ENCODE results near the gene B4GALT7. TPM values are rescaled to one million over a fixed set of nuclear protein-coding genes. Genes with fewer than 3 reads are reported as not detected.
A peak's percentile ranks its signal among the peaks of the same experiment; 100 is the strongest.
"Not testable (repeated sequence)": the region's sequence is repeated elsewhere in the genome, so short reads cannot be mapped to it uniquely, and the experiment has no call there.

B4GALT7 gene
- total RNA-seq, 1 donor, result 26.8 TPM

DNA sequence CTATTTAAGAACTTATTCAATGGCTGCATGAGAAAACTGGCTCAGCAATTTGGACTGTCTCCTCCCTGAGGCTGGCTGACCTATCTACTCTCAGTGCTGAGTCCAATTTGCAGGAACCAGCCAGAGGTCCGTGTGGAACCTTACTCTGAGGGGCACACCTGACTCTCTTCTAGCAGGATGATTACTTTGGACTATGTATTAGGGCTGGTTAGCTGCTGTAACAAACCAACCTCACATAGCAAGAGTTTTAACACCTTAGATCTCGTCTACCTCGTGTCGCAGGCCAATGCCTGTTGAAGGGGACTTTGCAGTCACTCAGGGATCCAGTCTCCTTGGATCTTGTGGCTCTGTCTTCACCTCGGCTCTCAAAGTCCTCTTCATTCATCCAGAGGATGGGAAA is 42.1 kb upstream of the B4GALT7 start:
- DNase-seq (ENCODE audit: insufficient read length, low spot score, missing footprints), result peak; percentile 48
- peaks cover 7% of the 10 kb centered on the region for H3K27me3 ChIP-seq (ENCODE audit: insufficient read depth, low read length)
- no peak overlapping the region for H3K4me3 ChIP-seq (ENCODE audit: insufficient read depth, low read length)
- H3K36me3 ChIP-seq (ENCODE audit: insufficient read depth, low read length), result no peaks in the 10 kb centered on the region
- TF ChIP-seq CTCF (IDR thresholded peaks at IDR 0.05; ENCODE audit: extremely low read depth, low read depth, low read length), result no peak
- peaks cover 8% of the 10 kb centered on the region for H3K4me1 ChIP-seq (ENCODE audit: insufficient read depth, low read length)
- H3K27ac ChIP-seq (ENCODE audit: low read depth, low read length), result no peak overlapping the region
- H3K9me3 ChIP-seq (ENCODE audit: low read depth, low read length), result no peaks in the 10 kb centered on the region
- H3K79me2 ChIP-seq (ENCODE audit: insufficient read depth, low read length), result peaks cover 18% of the 10 kb centered on the region
- H4K20me1 ChIP-seq (ENCODE audit: insufficient read depth, low read length), result peaks cover 8% of the 10 kb centered on the region
- H3K4me2 ChIP-seq (ENCODE audit: insufficient read depth, low read length), result no peak overlapping the region
- no peak overlapping the region for H2AFZ ChIP-seq (ENCODE audit: low read length)

DNA sequence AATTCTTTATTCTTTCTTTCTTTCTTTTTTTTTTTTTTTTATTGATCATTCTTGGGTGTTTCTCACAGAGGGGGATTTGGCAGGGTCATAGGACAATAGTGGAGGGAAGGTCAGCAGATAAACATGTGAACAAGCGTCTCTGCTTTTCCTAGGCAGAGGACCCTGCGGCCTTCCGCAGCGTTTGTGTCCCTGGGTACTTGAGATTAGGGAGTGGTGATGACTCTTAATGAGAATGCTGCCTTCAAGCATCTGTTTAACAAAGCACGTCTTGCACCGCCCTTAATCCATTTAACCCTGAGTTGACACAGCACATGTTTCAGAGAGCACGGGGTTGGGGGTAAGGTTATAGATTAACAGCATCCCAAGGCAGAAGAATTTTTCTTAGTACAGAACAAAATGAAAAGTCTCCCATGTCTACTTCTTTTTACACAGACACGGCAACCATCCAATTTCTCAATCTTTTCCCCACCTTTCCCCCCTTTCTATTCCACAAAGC is 40.4 kb upstream of the B4GALT7 start:
- not testable (repeated sequence) for H2AFZ ChIP-seq (ENCODE audit: low read length); H3K4me3 ChIP-seq (ENCODE audit: insufficient read depth, low read length); H4K20me1 ChIP-seq (ENCODE audit: insufficient read depth, low read length); DNase-seq (ENCODE audit: insufficient read length, low spot score, missing footprints); H3K4me1 ChIP-seq (ENCODE audit: insufficient read depth, low read length); H3K27ac ChIP-seq (ENCODE audit: low read depth, low read length); H3K4me2 ChIP-seq (ENCODE audit: insufficient read depth, low read length); H3K9me3 ChIP-seq (ENCODE audit: low read depth, low read length); H3K79me2 ChIP-seq (ENCODE audit: insufficient read depth, low read length); H3K36me3 ChIP-seq (ENCODE audit: insufficient read depth, low read length)
- H3K27me3 ChIP-seq (ENCODE audit: insufficient read depth, low read length), result peaks cover 16% of the 10 kb centered on the region

DNA sequence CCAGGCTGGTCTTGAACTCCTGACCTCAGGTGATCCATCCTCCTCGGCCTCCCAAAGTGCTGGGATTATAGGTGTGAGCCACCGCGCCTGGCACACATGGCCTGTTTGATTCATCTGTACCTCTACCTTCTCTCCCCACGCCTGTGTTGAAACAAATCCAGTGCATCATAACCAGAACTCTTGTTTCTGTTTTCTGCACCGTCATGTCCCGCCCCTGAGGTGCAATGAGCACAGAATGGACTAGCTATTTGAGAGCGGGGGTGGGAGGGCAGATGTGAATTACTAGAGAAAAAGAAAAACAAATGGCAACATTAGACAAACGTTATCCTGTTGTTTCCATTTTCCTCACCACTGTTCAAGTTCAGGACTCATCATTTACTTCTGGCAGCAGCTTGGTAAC is 34.9 kb upstream of the B4GALT7 start:
- Histone ChIP-seq H4K20me1 (ENCODE audit: insufficient read depth, low read length) (no peaks in the 10 kb centered on the region), H3K4me3 (ENCODE audit: insufficient read depth, low read length) (no peak overlapping the region), H3K79me2 (ENCODE audit: insufficient read depth, low read length) (no peaks in the 10 kb centered on the region), H3K9me3 (ENCODE audit: low read depth, low read length) (no peaks in the 10 kb centered on the region), H2AFZ (ENCODE audit: low read length) (no peak overlapping the region), H3K4me2 (ENCODE audit: insufficient read depth, low read length) (no peak overlapping the region), H3K27me3 (ENCODE audit: insufficient read depth, low read length) (peaks cover 10% of the 10 kb centered on the region), H3K36me3 (ENCODE audit: insufficient read depth, low read length) (no peaks in the 10 kb centered on the region), H3K4me1 (ENCODE audit: insufficient read depth, low read length) (no peaks in the 10 kb centered on the region), H3K27ac (ENCODE audit: low read depth, low read length) (no peak overlapping the region)
- TF ChIP-seq CTCF (IDR thresholded peaks at IDR 0.05; ENCODE audit: extremely low read depth, low read depth, low read length), result no peak
- DNase-seq (ENCODE audit: insufficient read length, low spot score, missing footprints), result peak; percentile 11

DNA sequence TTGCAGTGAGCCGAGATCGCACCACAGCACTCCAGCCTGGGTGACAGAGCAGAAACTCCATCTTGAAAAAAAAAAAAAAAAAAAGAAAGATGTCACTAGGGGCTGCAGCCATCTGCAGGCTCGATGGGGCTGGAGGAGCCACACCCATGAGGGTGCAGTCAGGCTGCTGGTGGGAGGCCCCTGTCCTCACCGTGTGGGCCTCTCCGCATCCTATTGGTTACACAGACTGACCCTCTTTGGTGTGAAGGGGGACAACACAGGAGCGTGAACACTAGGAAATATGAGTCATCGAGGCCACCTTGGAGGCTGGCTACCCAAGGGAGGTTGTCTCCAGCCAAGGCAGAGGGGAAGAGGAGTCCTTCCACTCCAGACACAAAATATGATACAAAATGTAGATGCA is 31.6 kb upstream of the B4GALT7 start:
- H3K27ac ChIP-seq (ENCODE audit: low read depth, low read length), result no peak overlapping the region
- H3K9me3 ChIP-seq (ENCODE audit: low read depth, low read length), result no peaks in the 10 kb centered on the region
- TF ChIP-seq CTCF (IDR thresholded peaks at IDR 0.05; ENCODE audit: extremely low read depth, low read depth, low read length), result no peak
- H3K4me2 ChIP-seq (ENCODE audit: insufficient read depth, low read length), result no peak overlapping the region
- no peak overlapping the region for H2AFZ ChIP-seq (ENCODE audit: low read length)
- no peaks in the 10 kb centered on the region for H3K79me2 ChIP-seq (ENCODE audit: insufficient read depth, low read length)
- H3K27me3 ChIP-seq (ENCODE audit: insufficient read depth, low read length), result peaks cover 7% of the 10 kb centered on the region
- no peaks in the 10 kb centered on the region for H4K20me1 ChIP-seq (ENCODE audit: insufficient read depth, low read length)
- no peak overlapping the region for H3K4me3 ChIP-seq (ENCODE audit: insufficient read depth, low read length)
- H3K4me1 ChIP-seq (ENCODE audit: insufficient read depth, low read length), result no peaks in the 10 kb centered on the region
- no peaks in the 10 kb centered on the region for H3K36me3 ChIP-seq (ENCODE audit: insufficient read depth, low read length)
- DNase-seq (ENCODE audit: insufficient read length, low spot score, missing footprints), result no peak

All from osteoblast (primary cell).